ENCODE measurements around the gene SLC5A1. TPM values are rescaled to one million over a fixed set of nuclear protein-coding genes. Genes with fewer than 3 reads are reported as not detected.
"Not testable (repeated sequence)": the region's sequence is repeated elsewhere in the genome, so short reads cannot be mapped to it uniquely, and the experiment has no call there.

Gene SLC5A1
- total and polyA plus RNA-seq, 9 of the 15 experiments (the other 6 are each of a cell fraction or from before 2014, with no cell fraction given): not detected

DNA sequence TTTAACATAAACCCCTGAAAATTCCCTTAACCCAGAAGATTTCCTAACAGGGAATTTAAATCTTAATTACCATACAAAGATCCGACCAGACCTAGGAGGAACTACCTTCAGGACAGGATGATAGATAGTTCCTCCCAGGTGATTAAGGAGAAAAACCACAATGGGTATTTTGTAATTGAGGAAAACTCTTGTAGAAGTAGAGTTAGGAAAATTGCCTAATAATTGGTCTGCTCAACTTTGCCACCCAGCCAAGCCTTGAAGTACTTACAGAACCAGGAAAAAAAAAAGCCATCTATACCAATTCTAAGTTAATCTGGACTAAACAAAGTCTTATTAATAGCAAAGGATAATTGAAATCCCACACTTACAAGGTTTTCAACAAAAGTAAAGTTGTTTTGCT is 95.5 kb downstream of the SLC5A1 start:
- CTCF ChIA-PET (ENCODE audit: low intra/inter-chr PET ratio): not testable (repeated sequence)

DNA sequence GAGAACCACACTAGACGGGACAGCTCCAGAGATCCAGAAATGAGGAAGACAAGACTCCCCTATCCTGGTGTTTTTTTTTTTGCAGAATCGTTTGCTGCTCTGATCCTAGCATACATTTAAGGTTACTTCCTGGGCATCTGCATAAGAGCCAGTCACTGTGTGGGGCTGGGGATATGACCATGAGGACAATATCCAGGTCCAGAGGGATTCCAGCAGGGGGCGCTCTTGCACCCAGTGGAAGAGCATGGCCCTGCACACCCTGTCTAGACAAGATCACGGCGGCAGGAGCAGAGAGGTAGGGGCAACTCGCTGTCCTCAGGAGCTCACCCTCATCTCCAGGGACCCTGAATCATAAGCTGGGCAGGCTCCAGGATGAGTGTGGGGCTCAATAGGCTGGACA is 97.6 kb downstream of the SLC5A1 start:
- H3K79me2 ChIP-seq (ENCODE audit: control insufficient read depth, insufficient read depth, low read length); H2AFZ ChIP-seq (ENCODE audit: low read depth, low read length); in situ Hi-C loops (cut with MboI); intact Hi-C loops (cut with micrococcal nuclease); CTCF ChIA-PET (ENCODE audit: low intra/inter-chr PET ratio); H3K4me1 ChIP-seq (replicated peaks in 1 of 2; ENCODE audit: control insufficient read depth in 2 of 2, insufficient read depth in 2 of 2, low read length in 2 of 2); H3K9ac ChIP-seq (ENCODE audit: insufficient read depth in 1 of 2, low read depth in 2 of 2, low read length in 2 of 2); H3K4me3 ChIP-seq; POLR2A ChIA-PET; H3K4me2 ChIP-seq (ENCODE audit: insufficient read depth, low read length); H4K20me1 ChIP-seq (replicated peaks; ENCODE audit: control insufficient read depth, insufficient read depth, low read length); H3K36me3 ChIP-seq (ENCODE audit: control insufficient read depth, insufficient read depth, low read length); H3K27ac ChIP-seq (ENCODE audit: extremely low read depth, low read depth, low read length); H3K9me3 ChIP-seq (replicated peaks; ENCODE audit: control insufficient read depth, insufficient read depth, low read depth, low read length); BruUV-seq (replicated peaks); H3K9me1 ChIP-seq (ENCODE audit: control insufficient read depth, insufficient read depth, low read length); H3K27me3 ChIP-seq (ENCODE audit: control insufficient read depth in 2 of 2, insufficient read depth in 2 of 2, low read length in 2 of 2): not testable (repeated sequence)
- DNase-seq (ENCODE audit: extremely low read depth in 1 of 4, low spot score in 3 of 4) (peak in 1 of 4 experiments; percentile 8), FAIRE-seq (peak; percentile 93), ATAC-seq (peak; percentile 98)
- TF ChIP-seq, protein P1, sequence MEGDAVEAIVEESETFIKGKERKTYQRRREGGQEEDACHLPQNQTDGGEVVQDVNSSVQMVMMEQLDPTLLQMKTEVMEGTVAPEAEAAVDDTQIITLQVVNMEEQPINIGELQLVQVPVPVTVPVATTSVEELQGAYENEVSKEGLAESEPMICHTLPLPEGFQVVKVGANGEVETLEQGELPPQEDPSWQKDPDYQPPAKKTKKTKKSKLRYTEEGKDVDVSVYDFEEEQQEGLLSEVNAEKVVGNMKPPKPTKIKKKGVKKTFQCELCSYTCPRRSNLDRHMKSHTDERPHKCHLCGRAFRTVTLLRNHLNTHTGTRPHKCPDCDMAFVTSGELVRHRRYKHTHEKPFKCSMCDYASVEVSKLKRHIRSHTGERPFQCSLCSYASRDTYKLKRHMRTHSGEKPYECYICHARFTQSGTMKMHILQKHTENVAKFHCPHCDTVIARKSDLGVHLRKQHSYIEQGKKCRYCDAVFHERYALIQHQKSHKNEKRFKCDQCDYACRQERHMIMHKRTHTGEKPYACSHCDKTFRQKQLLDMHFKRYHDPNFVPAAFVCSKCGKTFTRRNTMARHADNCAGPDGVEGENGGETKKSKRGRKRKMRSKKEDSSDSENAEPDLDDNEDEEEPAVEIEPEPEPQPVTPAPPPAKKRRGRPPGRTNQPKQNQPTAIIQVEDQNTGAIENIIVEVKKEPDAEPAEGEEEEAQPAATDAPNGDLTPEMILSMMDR (IDR thresholded peaks at IDR 0.05 in 2 of 3, conservative IDR thresholded peaks at IDR 0.05 in 1 of 3; ENCODE audit: insufficient read depth in 2 of 3, low read depth in 1 of 3, low read length in 3 of 3): peak; percentile 39 to 49 (median 46)
- 0% methylated on average over 2 of the region's 6 CpGs for WGBS (ENCODE audit: insufficient coverage, low coverage, missing lambda C conversion rate)

More for the DNA sequence above, 95.5 kb downstream of the SLC5A1 start:
- H3K9me1 ChIP-seq (ENCODE audit: control insufficient read depth, insufficient read depth, low read length); H3K79me2 ChIP-seq (ENCODE audit: control insufficient read depth, insufficient read depth, low read length); POLR2A ChIA-PET; H2AFZ ChIP-seq (ENCODE audit: low read depth, low read length); H4K20me1 ChIP-seq (replicated peaks; ENCODE audit: control insufficient read depth, insufficient read depth, low read length); ATAC-seq; H3K4me3 ChIP-seq; H3K4me2 ChIP-seq (ENCODE audit: insufficient read depth, low read length); H3K27ac ChIP-seq (ENCODE audit: extremely low read depth, low read depth, low read length); intact Hi-C loops (cut with micrococcal nuclease); H3K4me1 ChIP-seq (replicated peaks in 1 of 2; ENCODE audit: control insufficient read depth in 2 of 2, insufficient read depth in 2 of 2, low read length in 2 of 2); H3K9me3 ChIP-seq (replicated peaks; ENCODE audit: control insufficient read depth, insufficient read depth, low read depth, low read length); H3K9ac ChIP-seq (ENCODE audit: insufficient read depth in 1 of 2, low read depth in 2 of 2, low read length in 2 of 2); BruUV-seq (replicated peaks); FAIRE-seq; H3K36me3 ChIP-seq (ENCODE audit: control insufficient read depth, insufficient read depth, low read length); in situ Hi-C loops (cut with MboI); DNase-seq (ENCODE audit: extremely low read depth in 1 of 4, low spot score in 3 of 4); H3K27me3 ChIP-seq (ENCODE audit: control insufficient read depth in 2 of 2, insufficient read depth in 2 of 2, low read length in 2 of 2): not testable (repeated sequence)
- 0% methylated on average over 1 of the region's 1 CpG for WGBS (ENCODE audit: insufficient coverage, low coverage, missing lambda C conversion rate)

Data from K562 (cell line).